Endodermal cell (in vitro differentiated cells): ENCODE data around the gene DCUN1D3. TPM values are rescaled to one million over a fixed set of nuclear protein-coding genes. Genes with fewer than 3 reads are reported as not detected.

Experiments
- DNase-seq: peaks from one replicate; pipeline ENCODE4 v3.0.0-alpha.2; 2017
- H3K27ac ChIP-seq: 2 replicates; pipeline ENCODE4 v1.5.1; 2013; ENCODE audit warnings: mild to moderate bottlenecking, low read depth, low read length, moderate library complexity
- H3K27me3 ChIP-seq: 2 replicates; pipeline ENCODE4 v1.6.1; 2013; ENCODE audit warnings: mild to moderate bottlenecking, low read length, moderate library complexity; ENCODE audit not compliant: insufficient read depth, control insufficient read depth, poor library complexity, severe bottlenecking
- H3K36me3 ChIP-seq: 2 replicates; pipeline ENCODE4 v1.7.0; 2013; ENCODE audit warnings: mild to moderate bottlenecking, low read length, moderate library complexity; ENCODE audit not compliant: control insufficient read depth, insufficient read depth
- H3K4me1 ChIP-seq: one replicate; pipeline ENCODE4 v1.7.0; 2013; ENCODE audit warnings: low read length; ENCODE audit not compliant: control insufficient read depth, insufficient read depth
- H3K4me3 ChIP-seq: 2 replicates; pipeline ENCODE4 v1.5.1; 2013; ENCODE audit warnings: mild to moderate bottlenecking, low read length, moderate library complexity
- H3K9ac ChIP-seq: 2 replicates; pipeline ENCODE4 v1.6.1; 2013; ENCODE audit warnings: mild to moderate bottlenecking, low read length, moderate library complexity; ENCODE audit not compliant: poor library complexity, severe bottlenecking; ENCODE audit errors: extremely low read depth
- H3K9me3 ChIP-seq: 2 replicates; pipeline ENCODE4 v1.6.1; 2013; ENCODE audit warnings: mild to moderate bottlenecking, low read length, moderate library complexity; ENCODE audit not compliant: control insufficient read depth
- H3K27ac Mint-ChIP-seq: 2 replicates; pipeline ENCODE4 v1.8.0; 2020; ENCODE audit warnings: mixed read lengths
- H3K27me3 Mint-ChIP-seq: 2 replicates; pipeline ENCODE4 v1.8.0; 2021; ENCODE audit warnings: mild to moderate bottlenecking, mixed read lengths; ENCODE audit not compliant: insufficient read depth
- H3K36me3 Mint-ChIP-seq: 2 replicates; pipeline ENCODE4 v1.8.0; 2020; ENCODE audit warnings: low read depth, mixed read lengths
- H3K4me1 Mint-ChIP-seq: 2 replicates; pipeline ENCODE4 v1.8.0; 2020; ENCODE audit warnings: mixed read lengths
- H3K4me3 Mint-ChIP-seq: 2 replicates; pipeline ENCODE4 v1.8.0; 2020; ENCODE audit warnings: mild to moderate bottlenecking, moderate library complexity, mixed read lengths
- H3K9me3 Mint-ChIP-seq: 2 replicates; pipeline ENCODE4 v1.8.0; 2020; ENCODE audit warnings: mild to moderate bottlenecking, mixed read lengths
- WGBS, 2 experiments: methylation state at CpG; one replicate each; pipeline versions ENCODE4 v1.1.5 to v1.1.7; 2013; ENCODE audit warnings: missing lambda C conversion rate in 2 of 2, mixed read lengths in 1 of 2; ENCODE audit not compliant: insufficient coverage in 1 of 2, insufficient read length in 1 of 2; 5-methylcytosine and 5-hydroxymethylcytosine counted together
- total RNA-seq, 2 donors: library from RNA; stranded (reverse); fragmentation: NEBNext Ultra II Directional in 1 of 2; extraction: Animal tissue kit (Norgen Biotek cat#: 25700) in 1 of 2; gene quantifications; 2 replicates in 1 of 2; 3 replicates in 1 of 2; pipeline ENCODE4 v1.2.1, GENCODE V29; 2021
- TF ChIP-seq, protein P1 (sequence below): fragments of 200-600 bp; sonication (generic); conservative IDR thresholded peaks from 2 replicates; pipeline ENCODE4 v1.5.0; 2021; ENCODE audit warnings: antibody characterized with exemption, mild to moderate bottlenecking

Gene DCUN1D3
- total RNA-seq, 2 donors from 2014 or later, result 21.3 to 22.7 TPM

DNA sequence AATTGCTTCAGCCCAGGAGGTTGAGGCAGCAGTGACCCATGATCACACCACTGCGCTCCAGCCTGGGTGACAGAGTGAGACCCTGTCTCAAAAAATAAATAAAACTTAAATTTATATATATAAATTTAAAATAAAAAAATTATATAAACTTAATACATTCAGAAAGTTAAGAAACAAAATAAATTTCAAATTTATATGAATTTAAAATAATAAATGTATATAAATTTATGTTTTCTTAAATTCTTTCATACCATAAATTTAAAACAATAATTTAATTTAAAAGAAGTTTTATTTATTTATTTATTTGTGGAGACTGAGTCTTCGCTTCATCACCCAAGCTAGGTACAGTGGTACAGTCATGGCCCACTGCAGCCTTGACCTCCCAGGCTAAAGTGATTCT lies 20.6 kb upstream of the DCUN1D3 start:
- H3K9ac ChIP-seq, result no peak overlapping the region
- TF ChIP-seq, protein P1, sequence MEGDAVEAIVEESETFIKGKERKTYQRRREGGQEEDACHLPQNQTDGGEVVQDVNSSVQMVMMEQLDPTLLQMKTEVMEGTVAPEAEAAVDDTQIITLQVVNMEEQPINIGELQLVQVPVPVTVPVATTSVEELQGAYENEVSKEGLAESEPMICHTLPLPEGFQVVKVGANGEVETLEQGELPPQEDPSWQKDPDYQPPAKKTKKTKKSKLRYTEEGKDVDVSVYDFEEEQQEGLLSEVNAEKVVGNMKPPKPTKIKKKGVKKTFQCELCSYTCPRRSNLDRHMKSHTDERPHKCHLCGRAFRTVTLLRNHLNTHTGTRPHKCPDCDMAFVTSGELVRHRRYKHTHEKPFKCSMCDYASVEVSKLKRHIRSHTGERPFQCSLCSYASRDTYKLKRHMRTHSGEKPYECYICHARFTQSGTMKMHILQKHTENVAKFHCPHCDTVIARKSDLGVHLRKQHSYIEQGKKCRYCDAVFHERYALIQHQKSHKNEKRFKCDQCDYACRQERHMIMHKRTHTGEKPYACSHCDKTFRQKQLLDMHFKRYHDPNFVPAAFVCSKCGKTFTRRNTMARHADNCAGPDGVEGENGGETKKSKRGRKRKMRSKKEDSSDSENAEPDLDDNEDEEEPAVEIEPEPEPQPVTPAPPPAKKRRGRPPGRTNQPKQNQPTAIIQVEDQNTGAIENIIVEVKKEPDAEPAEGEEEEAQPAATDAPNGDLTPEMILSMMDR, result no peak
- peaks cover 11% of the 10 kb centered on the region for H3K36me3 Mint-ChIP-seq
- peaks cover 10% of the 10 kb centered on the region for H3K36me3 ChIP-seq
- no peak overlapping the region for H3K4me3 Mint-ChIP-seq
- no peak for DNase-seq
- H3K9me3 ChIP-seq, result no peaks in the 10 kb centered on the region
- H3K27ac ChIP-seq, result no peak overlapping the region
- no peaks in the 10 kb centered on the region for H3K27me3 ChIP-seq
- no peak overlapping the region for H3K4me3 ChIP-seq
- 85% methylated on average over 2 of the region's 2 CpGs; no CpG with 5 or more reads in 1 of the 2 experiments for WGBS, 2 experiments
- H3K4me1 Mint-ChIP-seq, result peaks cover 2% of the 10 kb centered on the region
- H3K27ac Mint-ChIP-seq, result no peak overlapping the region
- H3K4me1 ChIP-seq, result no peaks in the 10 kb centered on the region
- no peaks in the 10 kb centered on the region for H3K27me3 Mint-ChIP-seq
- no peaks in the 10 kb centered on the region for H3K9me3 Mint-ChIP-seq

- no peak for DNase-seq
- H3K36me3 Mint-ChIP-seq, result peaks cover 11% of the 10 kb centered on the region
- Histone ChIP-seq H3K9ac (no peak overlapping the region), H3K4me1 (no peaks in the 10 kb centered on the region), H3K4me3 (no peak overlapping the region), H3K9me3 (no peaks in the 10 kb centered on the region), H3K27ac (no peak overlapping the region), H3K27me3 (no peaks in the 10 kb centered on the region), H3K36me3 (peaks cover 10% of the 10 kb centered on the region)
- peaks cover 2% of the 10 kb centered on the region for H3K4me1 Mint-ChIP-seq
- TF ChIP-seq, protein P1, result no peak
- H3K4me3 Mint-ChIP-seq, result no peak overlapping the region
- WGBS, 2 experiments, result 93 to 100% methylated on average over 3 to 5 of the region's 5 CpGs
- H3K9me3 Mint-ChIP-seq, result no peaks in the 10 kb centered on the region
- no peak overlapping the region for H3K27ac Mint-ChIP-seq
- H3K27me3 Mint-ChIP-seq, result no peaks in the 10 kb centered on the region
Measured at GRCh38 chr16:20920091-20920490, 19.9 kb upstream of the DCUN1D3 start.

DNA sequence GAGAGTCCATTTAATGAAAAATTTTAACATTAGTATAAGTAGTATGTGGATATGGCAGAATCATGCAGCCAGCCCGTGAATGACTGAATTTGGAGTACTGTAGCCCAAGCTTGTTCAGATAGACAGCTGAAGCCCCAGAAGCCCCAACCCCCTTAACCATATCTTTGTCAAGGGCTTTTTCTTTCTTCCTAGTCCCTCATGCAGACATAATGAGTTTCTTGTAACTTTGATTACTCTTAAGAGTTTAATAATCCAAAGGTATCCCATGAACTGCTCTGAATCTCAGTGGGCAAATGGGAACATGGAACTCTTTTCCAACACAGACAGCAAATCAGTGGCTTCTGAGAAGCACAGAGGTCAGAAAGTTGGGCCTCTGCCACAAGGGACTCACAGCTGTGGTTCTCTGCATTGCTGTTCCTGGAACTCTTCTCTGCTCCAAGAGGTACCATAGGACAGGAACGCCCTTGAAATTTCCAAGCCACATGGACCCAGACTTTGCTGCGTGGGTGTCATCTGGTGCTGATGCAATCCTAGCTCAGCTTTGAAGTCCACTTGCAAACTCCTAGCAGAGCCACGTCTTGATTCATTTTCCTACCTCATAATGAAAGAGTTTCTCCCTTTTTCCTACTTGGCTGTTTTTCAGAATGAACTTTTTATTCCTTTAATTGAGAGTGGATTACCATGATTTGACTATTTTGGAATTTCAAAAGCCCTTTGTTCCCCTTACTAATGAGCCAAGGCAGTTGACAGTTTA lies 18.5 kb upstream of the DCUN1D3 start:
- Histone ChIP-seq H3K36me3 (peaks cover 10% of the 10 kb centered on the region), H3K9ac (no peak overlapping the region), H3K4me3 (no peak overlapping the region), H3K4me1 (no peaks in the 10 kb centered on the region), H3K9me3 (no peaks in the 10 kb centered on the region), H3K27me3 (no peaks in the 10 kb centered on the region), H3K27ac (no peak overlapping the region)
- Mint-ChIP-seq H3K27me3 (no peaks in the 10 kb centered on the region), H3K4me3 (no peak overlapping the region), H3K27ac (no peak overlapping the region), H3K4me1 (peaks cover 2% of the 10 kb centered on the region), H3K36me3 (peaks cover 11% of the 10 kb centered on the region), H3K9me3 (no peaks in the 10 kb centered on the region)
- DNase-seq, result no peak
- WGBS, 2 experiments, result 88 to 100% methylated on average over 1 to 4 of the region's 4 CpGs
- TF ChIP-seq, protein P1, result no peak
